Transverse colon (tissue), 4 donors: Measurements from ENCODE around the gene FBXO8. TPM values are rescaled to one million over a fixed set of nuclear protein-coding genes. Genes with fewer than 3 reads are reported as not detected.
A peak's percentile ranks its signal among the peaks of the same experiment; 100 is the strongest.
"Not testable (repeated sequence)": the region's sequence is repeated elsewhere in the genome, so short reads cannot be mapped to it uniquely, and the experiment has no call there.

Experiments
- DNase-seq: peaks from one replicate; pipeline ENCODE4 v3.0.0-alpha.2; 2019
- H3K27ac ChIP-seq, 4 donors: fragments of 200-600 bp; sonication (generic); 2 replicates each; pipeline ENCODE4 v1.5.1; 2016 to 2018; ENCODE audit warnings: inconsistent platforms in 4 of 4
- H3K27me3 ChIP-seq: fragments of 200-600 bp; sonication (generic); 2 replicates; pipeline ENCODE4 v1.5.1; 2017; ENCODE audit warnings: inconsistent platforms
- H3K36me3 ChIP-seq, 4 donors: fragments of 200-600 bp; sonication (generic); 2 replicates each; pipeline ENCODE4 v1.5.1; 2017 to 2019; ENCODE audit warnings: inconsistent platforms in 4 of 4
- H3K4me1 ChIP-seq, 4 donors: fragments of 200-600 bp; sonication (generic); 2 replicates each; pipeline ENCODE4 v1.5.1; 2017 to 2020; ENCODE audit warnings: inconsistent platforms in 4 of 4
- H3K4me3 ChIP-seq, 4 donors: fragments of 200-600 bp; sonication (generic); 1 replicate in 1 of 4; 2 replicates in 3 of 4; pipeline versions ENCODE4 v1.5.1 to v1.6.1; 2017 to 2019; ENCODE audit warnings: inconsistent platforms in 4 of 4
- H3K9me3 ChIP-seq, 2 donors: fragments of 200-600 bp; sonication (generic); 2 replicates each; pipeline ENCODE4 v1.5.1; 2017 to 2019; ENCODE audit warnings: inconsistent platforms in 2 of 2
- CTCF ChIP-seq, 5 experiments: fragments of 200-600 bp in 3 of 5; fragments of 450-650 bp in 2 of 5; sonication (generic) in 3 of 5; IDR thresholded peaks; 1 replicate in 2 of 5; 2 replicates in 3 of 5; pipeline ENCODE4 v1.5.1; 2016 to 2017; ENCODE audit warnings: antibody characterized with exemption in 5 of 5, inconsistent platforms in 3 of 5, mild to moderate bottlenecking in 2 of 5, moderate library complexity in 1 of 5
- EP300 ChIP-seq: sonication (generic); formaldehyde crosslinking; IDR thresholded peaks from one replicate; pipeline ENCODE4 v1.6.1; 2017; ENCODE audit warnings: antibody characterized with exemption, low read depth
- POLR2A ChIP-seq: fragments of 450-650 bp; IDR thresholded peaks from one replicate; pipeline ENCODE4 v1.6.1; 2016; ENCODE audit warnings: antibody characterized with exemption, mild to moderate bottlenecking, moderate library complexity
- POLR2AphosphoS5 ChIP-seq, 3 donors: sonication (generic); formaldehyde crosslinking; IDR thresholded peaks; one replicate each; pipeline ENCODE4 v1.6.1; 2016; ENCODE audit warnings: antibody characterized with exemption in 3 of 3
- WGBS, 2 donors: methylation state at CpG; one replicate each; pipeline ENCODE4 v1.1.5; 2018; ENCODE audit warnings: low coverage in 1 of 2; 5-methylcytosine and 5-hydroxymethylcytosine counted together
- in situ Hi-C, 4 donors: fragments of 200-750 bp; cut with MboI; loops; one replicate each; pipeline versions ENCODE4 v1.15.0 to v1.15.1; 2017; ENCODE audit warnings: low sequenced_read_pairs in 3 of 4, low pct_ligation_motif_present in 1 of 4, low pct_unique_long_range_greater_than_20kb in 1 of 4
- intact Hi-C: fragments of 100-400 bp; cut with DNase I; formaldehyde crosslinking; loops from one replicate; pipeline ENCODE4 v1.15.1; 2023; ENCODE audit warnings: low total_unique reads
- total RNA-seq, 4 donors: library from RNA; depleted of rRNA; stranded (reverse); fragments of >200 nt; gene quantifications; one replicate each; pipeline ENCODE4 v1.1.0, GENCODE V29; 2016

FBXO8 gene
- total RNA-seq, 4 donors from 2014 or later: 30.1 to 45.3 (median 37.1) TPM

GRCh38 chr4:174303687-174304086 is 20.2 kb upstream of the FBXO8 start:
- H3K36me3 ChIP-seq: peaks cover 0 to 42% (median 16%) of the 10 kb centered on the region in 4 donors
- no peak for DNase-seq
- no peaks in the 10 kb centered on the region for H3K4me1 ChIP-seq
- H3K27ac ChIP-seq: no peak overlapping the region
- 79 to 91% methylated on average over 1 of the region's 1 CpG for WGBS, 2 donors
- TF ChIP-seq POLR2AphosphoS5 (IDR thresholded peaks at IDR 0.05) (no peak), CTCF (IDR thresholded peaks at IDR 0.05) (no peak), EP300 (no peak), POLR2A (no peak)
- no peak overlapping the region for H3K4me3 ChIP-seq
- intact Hi-C loops (no loop called here), in situ Hi-C loops (loop anchor here in 2 of 4 donors (25.0 kb wide), 2 partner anchors 91 to 891 kb away; no protein-coding TSS in a partner anchor)
- no peaks in the 10 kb centered on the region for H3K27me3 ChIP-seq
- no peaks in the 10 kb centered on the region for H3K9me3 ChIP-seq

- WGBS, 2 donors: 96% methylated on average over 15 of the region's 27 CpGs; no CpG with 5 or more reads in 1 of the 2 donors
- Histone ChIP-seq H3K36me3 (peaks cover 0 to 23% (median 4%) of the 10 kb centered on the region in 4 donors), H3K9me3 (peaks cover 7 to 20% of the 10 kb centered on the region in 2 donors)
- H3K27me3 ChIP-seq, intact Hi-C loops, in situ Hi-C loops, H3K27ac ChIP-seq, H3K4me1 ChIP-seq, H3K4me3 ChIP-seq, DNase-seq: not testable (repeated sequence)
Observed at GRCh38 chr4:174295142-174295541, 11.7 kb upstream of the FBXO8 start.

DNA sequence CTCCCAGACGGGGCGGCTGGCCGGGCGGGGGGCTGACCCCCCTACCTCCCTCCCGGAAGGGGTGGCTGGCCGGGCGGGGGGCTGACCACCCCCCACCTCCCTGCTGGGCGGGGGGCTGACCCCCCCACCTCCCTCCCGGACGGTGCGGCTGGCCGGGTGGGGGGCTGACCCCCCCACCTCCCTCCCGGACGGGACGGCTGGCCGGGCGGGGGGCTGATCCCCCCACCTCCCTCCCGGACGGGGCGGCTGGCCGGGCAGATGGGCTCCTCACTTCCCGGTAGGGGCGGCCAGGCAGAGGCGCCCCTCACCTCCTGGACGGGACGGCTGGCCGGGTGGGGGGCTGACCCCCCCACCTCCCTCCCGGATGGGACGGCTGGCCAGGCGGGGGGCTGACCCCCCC is 11.2 kb upstream of the FBXO8 start:
- in situ Hi-C loops, H3K4me1 ChIP-seq, H3K4me3 ChIP-seq, H3K27me3 ChIP-seq, DNase-seq, H3K27ac ChIP-seq, intact Hi-C loops: not testable (repeated sequence)
- Histone ChIP-seq H3K9me3 (peaks cover 7 to 20% of the 10 kb centered on the region in 2 donors), H3K36me3 (peaks cover 0 to 20% (median 3%) of the 10 kb centered on the region in 4 donors)
- WGBS, 2 donors: 100% methylated on average over 1 of the region's 30 CpGs; no CpG with 5 or more reads in 1 of the 2 donors

DNA sequence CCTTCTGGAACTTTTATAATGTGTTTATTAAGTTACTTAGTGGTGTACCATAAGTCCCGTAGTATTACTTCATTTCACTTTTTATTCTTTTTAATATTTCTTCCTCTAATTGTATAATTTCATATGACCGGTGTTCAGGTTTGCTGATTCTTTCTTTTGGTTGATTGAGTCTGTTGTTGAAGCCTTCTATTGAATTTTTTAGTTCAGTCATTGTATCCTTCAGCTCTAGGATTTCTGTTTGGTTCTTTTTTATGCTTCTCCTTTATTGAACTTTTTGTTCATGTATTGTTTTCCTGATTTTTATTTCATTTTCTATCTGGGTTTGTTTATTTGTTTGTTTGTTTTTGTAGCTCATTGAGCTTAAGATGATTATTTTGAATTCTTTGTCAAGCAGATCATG is 9.0 kb upstream of the FBXO8 start:
- WGBS, 2 donors: 96% methylated on average over 2 of the region's 2 CpGs
- no peak overlapping the region for H3K4me3 ChIP-seq
- intact Hi-C loops: no loop called here
- H3K27ac ChIP-seq: no peak overlapping the region
- H3K27me3 ChIP-seq: no peaks in the 10 kb centered on the region
- in situ Hi-C loops: no loop called here
- H3K4me1 ChIP-seq: no peaks in the 10 kb centered on the region
- no peak for DNase-seq
- no peak for TF ChIP-seq POLR2A
- H3K9me3 ChIP-seq: peaks cover 7 to 20% of the 10 kb centered on the region in 2 donors
- peaks cover 0 to 13% (median 2%) of the 10 kb centered on the region in 4 donors for H3K36me3 ChIP-seq

DNA sequence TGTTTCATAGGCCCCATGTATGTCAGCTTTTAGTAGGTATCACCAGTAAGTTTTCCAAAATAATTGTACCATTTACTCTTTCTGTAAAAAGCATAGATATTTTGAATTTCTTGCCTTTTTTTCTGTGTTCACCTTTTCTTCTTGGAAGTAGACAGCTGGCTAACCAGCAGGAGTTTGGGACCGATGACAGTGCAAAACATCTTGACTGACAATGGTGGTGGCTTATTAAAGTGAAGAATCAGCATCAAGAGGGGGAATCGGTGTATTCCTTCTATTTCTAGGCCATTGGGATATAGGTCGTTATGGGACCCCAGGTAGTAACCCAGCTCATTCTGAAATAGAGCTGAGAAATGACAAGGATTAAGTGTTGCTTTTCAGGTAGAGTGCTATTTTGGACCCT is 3.4 kb upstream of the FBXO8 start:
- Histone ChIP-seq H3K27me3 (no peaks in the 10 kb centered on the region), H3K4me1 (peaks cover 0 to 31% (median 13%) of the 10 kb centered on the region in 4 donors), H3K36me3 (peaks cover 0 to 1% (median 0%) of the 10 kb centered on the region in 4 donors), H3K4me3 (no peak overlapping the region), H3K9me3 (peaks cover under 1 to 1% of the 10 kb centered on the region in 2 donors), H3K27ac (no peak overlapping the region)
- WGBS, 2 donors: 93 to 94% methylated on average over 2 to 3 of the region's 3 CpGs
- intact Hi-C loops: no loop called here
- TF ChIP-seq CTCF (IDR thresholded peaks at IDR 0.05) (no peak), EP300 (no peak), POLR2A (no peak), POLR2AphosphoS5 (IDR thresholded peaks at IDR 0.05) (no peak)
- no peak for DNase-seq
- in situ Hi-C loops: no loop called here

- no peaks in the 10 kb centered on the region for H3K27me3 ChIP-seq
- peak overlapping the region; percentile 92 to 99 (median 96) for H3K27ac ChIP-seq
- 3 to 6% methylated on average over 6 of the region's 6 CpGs for WGBS, 2 donors
- peaks cover 0 to 46% (median 18%) of the 10 kb centered on the region in 4 donors for H3K4me1 ChIP-seq
- in situ Hi-C loops (no loop called here), intact Hi-C loops (no loop called here)
- DNase-seq: peak; percentile 10
- H3K36me3 ChIP-seq: no peaks in the 10 kb centered on the region
- TF ChIP-seq POLR2AphosphoS5 (IDR thresholded peaks at IDR 0.05) (no peak), EP300 (no peak), CTCF (IDR thresholded peaks at IDR 0.05) (no peak), POLR2A (no peak)
- H3K4me3 ChIP-seq: peak overlapping the region; percentile 59 to 82 (median 76)
- peaks cover 0 to 4% of the 10 kb centered on the region in 2 donors for H3K9me3 ChIP-seq
Observed at GRCh38 chr4:174284487-174284886, 1.0 kb upstream of the FBXO8 start.
